A172 (cell line): ENCODE results near the gene KIAA1586. TPM values are rescaled to one million over a fixed set of nuclear protein-coding genes. Genes with fewer than 3 reads are reported as not detected.
"Not testable (repeated sequence)": the region's sequence is repeated elsewhere in the genome, so short reads cannot be mapped to it uniquely, and the experiment has no call there.

Experiments used
- DNase-seq: peaks from one replicate; pipeline ENCODE4 v3.0.0-alpha.2; 2015; ENCODE audit warnings: low spot score
- total RNA-seq: library from RNA; depleted of rRNA; stranded (reverse); fragments of >200 nt; shearing (Covaris generic); gene quantifications from 2 replicates; pipeline ENCODE4 v1.2.3, GENCODE V29; 2014

Gene KIAA1586
- total RNA-seq, 1 experiment from 2014 or later: 19.1 TPM

- DNase-seq: no peak
These were observed 1.9 kb upstream of the KIAA1586 start for GRCh38 chr6:57044568-57044967.

GRCh38 chr6:57047257-57047585 is 728 bp downstream of the KIAA1586 start:
- not testable (repeated sequence) for DNase-seq

GRCh38 chr6:57047859-57048258 is 1.4 kb downstream of the KIAA1586 start:
- not testable (repeated sequence) for DNase-seq

GRCh38 chr6:57048577-57048976 is 2.1 kb downstream of the KIAA1586 start:
- DNase-seq: no peak

GRCh38 chr6:57063847-57064246 is 17.4 kb downstream of the KIAA1586 start:
- DNase-seq: no peak

- no peak for DNase-seq
These were observed 18.3 kb downstream of the KIAA1586 start for GRCh38 chr6:57064809-57065208.

GRCh38 chr6:57068061-57068460 is 21.6 kb downstream of the KIAA1586 start:
- DNase-seq: no peak

- DNase-seq: no peak
These were observed 22.7 kb downstream of the KIAA1586 start for GRCh38 chr6:57069228-57069627.

- DNase-seq: no peak
These were observed 23.4 kb downstream of the KIAA1586 start for GRCh38 chr6:57069920-57070331.

- DNase-seq: no peak
These were observed 25.6 kb downstream of the KIAA1586 start for GRCh38 chr6:57072108-57072507.

GRCh38 chr6:57074383-57074782 is 27.9 kb downstream of the KIAA1586 start:
- no peak for DNase-seq

GRCh38 chr6:57075092-57075491 is 28.6 kb downstream of the KIAA1586 start:
- DNase-seq: no peak

- DNase-seq: no peak
These were observed 32.2 kb downstream of the KIAA1586 start for GRCh38 chr6:57078531-57079207.

- DNase-seq: no peak
These were observed 39.0 kb downstream of the KIAA1586 start for GRCh38 chr6:57085471-57085870.

- no peak for DNase-seq
These were observed 40.4 kb downstream of the KIAA1586 start for GRCh38 chr6:57086843-57087242.

GRCh38 chr6:57087916-57088315 is 41.4 kb downstream of the KIAA1586 start:
- DNase-seq: no peak

GRCh38 chr6:57089265-57089664 is 42.8 kb downstream of the KIAA1586 start:
- DNase-seq: no peak

- DNase-seq: peak; percentile 89
These were observed 43.4 kb downstream of the KIAA1586 start, which contains the start of gene ZNF451 for GRCh38 chr6:57089687-57090457. Gene ZNF451, plus strand, starts transcription at chr6:57090188. Its CDS starts 66 bp downstream, at chr6:57090254.

- not testable (repeated sequence) for DNase-seq
These were observed 44.1 kb downstream of the KIAA1586 start for GRCh38 chr6:57090458-57091067.

GRCh38 chr6:57091375-57091774 is 44.9 kb downstream of the KIAA1586 start:
- DNase-seq: not testable (repeated sequence)

- DNase-seq: no peak
These were observed 48.2 kb downstream of the KIAA1586 start for GRCh38 chr6:57094689-57095088.

GRCh38 chr6:57097596-57097995 is 51.1 kb downstream of the KIAA1586 start:
- no peak for DNase-seq

- DNase-seq: no peak
These were observed 56.5 kb downstream of the KIAA1586 start for GRCh38 chr6:57102976-57103375.
